ENCODE measurements around the gene PIGC.

- TF ChIP-seq POLR2AphosphoS5 (IDR thresholded peaks at IDR 0.05; ENCODE audit: low read depth, low read length) (no peak), TAF1 (IDR thresholded peaks at IDR 0.05; ENCODE audit: low read depth, low read length) (no peak), POLR2A (IDR thresholded peaks at IDR 0.05; ENCODE audit: low read depth, low read length) (no peak), SPI1 (IDR thresholded peaks at IDR 0.05; ENCODE audit: low read depth, low read length) (no peak), PAX5 (IDR thresholded peaks at IDR 0.05; ENCODE audit: insufficient read depth, low read length, severe bottlenecking) (no peak)
These were observed 17.0 kb upstream of the PIGC start for GRCh38 chr1:172460887-172461315.
